Calu3 (cell line): Measurements from ENCODE around the gene DNAJB13. TPM values are rescaled to one million over a fixed set of nuclear protein-coding genes. Genes with fewer than 3 reads are reported as not detected.

Experiments
- BruUV-seq: library from RNA; stranded (reverse); fragments of 400-500 nt; replicated peaks from 2 replicates; lab custom pipeline; 2021; lab: Mats Ljungman, UMichigan
- CTCF ChIA-PET: fragments of 300-600 bp; sonication (Branson Sonifier 250); formaldehyde crosslinking; loops from one replicate; lab custom pipeline; 2022; ENCODE audit warnings: antibody characterized with exemption; lab: Charles Lee
- DNase-seq: peaks from one replicate; pipeline ENCODE4 v3.0.0; 2022
- H3K27ac Mint-ChIP-seq: one replicate; pipeline ENCODE4 v1.8.0; 2022; ENCODE audit warnings: mixed read lengths; ENCODE audit not compliant: unreplicated experiment
- H3K27me3 Mint-ChIP-seq: one replicate; pipeline ENCODE4 v1.8.0; 2022; ENCODE audit warnings: mixed read lengths; ENCODE audit not compliant: unreplicated experiment
- H3K36me3 Mint-ChIP-seq: one replicate; pipeline ENCODE4 v1.8.0; 2022; ENCODE audit warnings: mild to moderate bottlenecking, moderate library complexity, mixed read lengths; ENCODE audit not compliant: insufficient read depth, unreplicated experiment
- H3K4me1 Mint-ChIP-seq: one replicate; pipeline ENCODE4 v1.8.0; 2022; ENCODE audit warnings: mild to moderate bottlenecking, low read depth, mixed read lengths; ENCODE audit not compliant: unreplicated experiment
- H3K4me3 Mint-ChIP-seq: one replicate; pipeline ENCODE4 v1.8.0; 2022; ENCODE audit warnings: mild to moderate bottlenecking, low read depth, moderate library complexity, mixed read lengths; ENCODE audit not compliant: unreplicated experiment
- H3K9me3 Mint-ChIP-seq: one replicate; pipeline ENCODE4 v1.8.0; 2022; ENCODE audit warnings: low read depth, mixed read lengths; ENCODE audit not compliant: unreplicated experiment
- CTCF ChIP-seq: fragments of 200-600 bp; IDR thresholded peaks from one replicate; pipeline ENCODE4 v1.8.0; 2022; ENCODE audit warnings: antibody characterized with exemption; ENCODE audit not compliant: unreplicated experiment
- intact Hi-C: fragments of 100-400 bp; cut with micrococcal nuclease; formaldehyde crosslinking; loops from one replicate; pipeline ENCODE4 v1.10.0; 2022; ENCODE audit not compliant: unreplicated experiment
- total RNA-seq: library from RNA; stranded (reverse); gene quantifications from 2 replicates; pipeline ENCODE4 v1.2.3, GENCODE V29; 2022

Gene DNAJB13
- total RNA-seq, 1 experiment from 2014 or later: 0.50 TPM

- intact Hi-C loops: no loop called here
- no peak overlapping the region for H3K4me3 Mint-ChIP-seq
- H3K27ac Mint-ChIP-seq: no peak overlapping the region
- no peak for TF ChIP-seq CTCF
- peaks cover 5% of the 10 kb centered on the region for H3K36me3 Mint-ChIP-seq
- no peaks in the 10 kb centered on the region for H3K9me3 Mint-ChIP-seq
- CTCF ChIA-PET: no interaction called here
- DNase-seq: no peak
- no peaks in the 10 kb centered on the region for H3K4me1 Mint-ChIP-seq
- BruUV-seq: no TSS peak
- no peaks in the 10 kb centered on the region for H3K27me3 Mint-ChIP-seq
Observed at GRCh38 chr11:74007691-74008372, 57.0 kb downstream of the DNAJB13 start.

- Mint-ChIP-seq H3K9me3 (no peaks in the 10 kb centered on the region), H3K4me3 (no peak within 1 kb of the TSS)
- DNase-seq: no peak
Observed at GRCh38 chr11:74008373-74009229, 57.8 kb downstream of the DNAJB13 start, which contains the start of gene UCP3. Gene UCP3 (minus strand): TSS chr11:74009085. CDS start chr11:74007042, 2,043 bp downstream.

GRCh38 chr11:74009230-74009547 is 58.4 kb downstream of the DNAJB13 start:
- DNase-seq: no peak

More at GRCh38 chr11:74008373-74009229, 57.8 kb downstream of the DNAJB13 start, which contains the start of gene UCP3:
- TF ChIP-seq CTCF: no peak
- Mint-ChIP-seq H3K27me3 (no peaks in the 10 kb centered on the region), H3K4me1 (no peaks in the 10 kb centered on the region), H3K27ac (no peak within 1 kb of the TSS), H3K36me3 (peaks cover 5% of the 10 kb centered on the region)
- CTCF ChIA-PET: no interaction called here
- no TSS peak for BruUV-seq
- intact Hi-C loops: no loop called here

More at GRCh38 chr11:74009230-74009547, 58.4 kb downstream of the DNAJB13 start:
- no peak for TF ChIP-seq CTCF
- H3K9me3 Mint-ChIP-seq: no peaks in the 10 kb centered on the region
- no peak overlapping the region for H3K27ac Mint-ChIP-seq
- no peak overlapping the region for H3K4me3 Mint-ChIP-seq
- H3K4me1 Mint-ChIP-seq: no peaks in the 10 kb centered on the region
- no TSS peak for BruUV-seq
- intact Hi-C loops: no loop called here
- CTCF ChIA-PET: no interaction called here
- peaks cover 5% of the 10 kb centered on the region for H3K36me3 Mint-ChIP-seq
- H3K27me3 Mint-ChIP-seq: no peaks in the 10 kb centered on the region
